H9 (cell line): ENCODE measurements around the gene A1BG. TPM values are rescaled to one million over a fixed set of nuclear protein-coding genes. Genes with fewer than 3 reads are reported as not detected.
A peak's percentile ranks its signal among the peaks of the same experiment; 100 is the strongest.

Experiments used
- DNase-seq: peaks from one replicate; pipeline ENCODE4 v3.0.0-alpha.2; 2017
- H2AFZ ChIP-seq: one replicate; pipeline ENCODE4 v1.6.1; 2013; ENCODE audit warnings: mild to moderate bottlenecking, low read length, control low read depth, moderate library complexity
- H2AK5ac ChIP-seq: 2 replicates; pipeline ENCODE4 v1.6.1; 2013; ENCODE audit warnings: low read length, control low read depth, mixed read lengths; ENCODE audit not compliant: insufficient read length
- H2BK120ac ChIP-seq: one replicate; pipeline ENCODE4 v1.6.1; 2013; ENCODE audit warnings: low read depth, mild to moderate bottlenecking, low read length, control low read depth, inconsistent platforms; ENCODE audit not compliant: poor library complexity, severe bottlenecking
- H2BK12ac ChIP-seq: 2 replicates; pipeline ENCODE4 v1.6.1; 2013; ENCODE audit warnings: low read length, control low read depth, mixed read lengths, low read depth; ENCODE audit not compliant: insufficient read length
- H2BK15ac ChIP-seq: 2 replicates; pipeline ENCODE4 v1.6.1; 2013; ENCODE audit warnings: low read depth, low read length, control low read depth
- H2BK20ac ChIP-seq: one replicate; pipeline ENCODE4 v1.6.1; 2013; ENCODE audit warnings: low read depth, mild to moderate bottlenecking, low read length, control low read depth, inconsistent platforms; ENCODE audit not compliant: poor library complexity, severe bottlenecking
- H2BK5ac ChIP-seq: 2 replicates; pipeline ENCODE4 v1.6.1; 2013; ENCODE audit warnings: low read length, control low read depth, mixed read lengths; ENCODE audit not compliant: insufficient read length
- H3K14ac ChIP-seq: 2 replicates; pipeline ENCODE4 v1.6.1; 2013; ENCODE audit warnings: low read length, control low read depth; ENCODE audit not compliant: insufficient read depth
- H3K18ac ChIP-seq: 2 replicates; pipeline ENCODE4 v1.6.1; 2013; ENCODE audit warnings: low read depth, mild to moderate bottlenecking, mixed read lengths, low read length, control low read depth; ENCODE audit not compliant: insufficient read length
- H3K23ac ChIP-seq: 2 replicates; pipeline ENCODE4 v1.6.1; 2013; ENCODE audit warnings: low read length, control low read depth, mixed read lengths, low read depth; ENCODE audit not compliant: insufficient read length
- H3K23me2 ChIP-seq: 2 replicates; pipeline ENCODE4 v1.6.1; 2013; ENCODE audit warnings: low read depth, mild to moderate bottlenecking, mixed read lengths, low read length, control low read depth; ENCODE audit not compliant: insufficient read length, poor library complexity, severe bottlenecking
- H3K27ac ChIP-seq: 2 replicates; pipeline ENCODE4 v1.5.1; 2013; ENCODE audit warnings: low read length, control low read depth, mixed read lengths, low read depth; ENCODE audit not compliant: insufficient read length
- H3K27me3 ChIP-seq: 2 replicates; pipeline ENCODE4 v1.6.1; 2013; ENCODE audit warnings: low read length, control low read depth, inconsistent platforms; ENCODE audit not compliant: insufficient read depth
- H3K4ac ChIP-seq: 2 replicates; pipeline ENCODE4 v1.6.1; 2013; ENCODE audit warnings: low read depth, mild to moderate bottlenecking, control low read depth, inconsistent platforms, low read length, moderate library complexity
- H3K4me1 ChIP-seq: 2 replicates; pipeline ENCODE4 v1.6.1; 2013; ENCODE audit warnings: low read length, control low read depth, inconsistent platforms; ENCODE audit not compliant: insufficient read depth
- H3K4me2 ChIP-seq: 2 replicates; pipeline ENCODE4 v1.6.1; 2013; ENCODE audit warnings: low read length, control low read depth, mixed read lengths; ENCODE audit not compliant: insufficient read length, insufficient read depth
- H3K56ac ChIP-seq: 2 replicates; pipeline ENCODE4 v1.6.1; 2013; ENCODE audit warnings: low read depth, mild to moderate bottlenecking, mixed read lengths, low read length, control low read depth; ENCODE audit not compliant: insufficient read length
- H3K79me1 ChIP-seq: 2 replicates; pipeline ENCODE4 v1.6.1; 2013; ENCODE audit warnings: low read depth, mild to moderate bottlenecking, moderate library complexity, low read length, control low read depth, inconsistent platforms; ENCODE audit not compliant: insufficient read depth, poor library complexity, severe bottlenecking
- H3K79me2 ChIP-seq: 2 replicates; pipeline ENCODE4 v1.6.1; 2013; ENCODE audit warnings: low read length, control low read depth, inconsistent platforms; ENCODE audit not compliant: insufficient read depth
- H3K9ac ChIP-seq: 2 replicates; pipeline ENCODE4 v1.6.1; 2013; ENCODE audit warnings: low read length, control low read depth, mixed read lengths; ENCODE audit not compliant: insufficient read length; ENCODE audit errors: extremely low read depth
- H3K9me3 ChIP-seq: one replicate; pipeline ENCODE4 v1.6.1; 2013; ENCODE audit warnings: low read depth, low read length, inconsistent platforms; ENCODE audit not compliant: control insufficient read depth
- H3T11ph ChIP-seq: one replicate; pipeline ENCODE4 v1.6.1; 2013; ENCODE audit warnings: mild to moderate bottlenecking, low read length, control low read depth, inconsistent platforms
- H4K20me1 ChIP-seq: one replicate; pipeline ENCODE4 v1.6.1; 2013; ENCODE audit not compliant: control insufficient read depth, insufficient read length, insufficient read depth
- H4K5ac ChIP-seq: 2 replicates; pipeline ENCODE4 v1.6.1; 2013; ENCODE audit warnings: low read depth, mild to moderate bottlenecking, mixed read lengths, low read length, control low read depth; ENCODE audit not compliant: insufficient read length
- H4K8ac ChIP-seq: replicated peaks from 2 replicates; pipeline ENCODE4 v1.6.1; 2013; ENCODE audit warnings: low read length, control low read depth, mixed read lengths, low read depth; ENCODE audit not compliant: insufficient read length
- H4K91ac ChIP-seq: 2 replicates; pipeline ENCODE4 v1.6.1; 2013; ENCODE audit warnings: low read depth, mild to moderate bottlenecking, moderate library complexity, mixed read lengths, low read length, control low read depth; ENCODE audit not compliant: insufficient read length
- H3K27ac Mint-ChIP-seq, 3 experiments: 2 replicates in 2 of 3; 3 replicates in 1 of 3; pipeline ENCODE4 v1.8.0; 2020 to 2021; ENCODE audit warnings: mixed read lengths in 3 of 3, mild to moderate bottlenecking in 1 of 3, moderate library complexity in 1 of 3
- H3K27me3 Mint-ChIP-seq: 2 replicates; pipeline ENCODE4 v1.8.0; 2021; ENCODE audit warnings: low read depth, mild to moderate bottlenecking, moderate library complexity, mixed read lengths
- H3K36me3 Mint-ChIP-seq, 3 experiments: 2 replicates in 2 of 3; 3 replicates in 1 of 3; pipeline ENCODE4 v1.8.0; 2020 to 2021; ENCODE audit warnings: low read depth in 3 of 3, mixed read lengths in 3 of 3; ENCODE audit not compliant: insufficient read depth in 1 of 3
- H3K4me1 Mint-ChIP-seq, 2 experiments: 2 replicates each; pipeline ENCODE4 v1.8.0; 2020; ENCODE audit warnings: mixed read lengths in 2 of 2
- H3K4me3 Mint-ChIP-seq, 2 experiments: 2 replicates in 1 of 2; 3 replicates in 1 of 2; pipeline ENCODE4 v1.8.0; 2020 to 2021; ENCODE audit warnings: mild to moderate bottlenecking in 2 of 2, mixed read lengths in 2 of 2, moderate library complexity in 1 of 2
- H3K9me3 Mint-ChIP-seq, 2 experiments: 2 replicates in 1 of 2; 3 replicates in 1 of 2; pipeline ENCODE4 v1.8.0; 2020; ENCODE audit warnings: mild to moderate bottlenecking in 2 of 2, mixed read lengths in 2 of 2, moderate library complexity in 1 of 2
- CTCF ChIP-seq: fragments of 200-600 bp; sonication (generic); conservative IDR thresholded peaks from 3 replicates; pipeline ENCODE4 v1.8.0; 2021; ENCODE audit warnings: antibody characterized with exemption, mild to moderate bottlenecking
- WGBS: extraction: QIAGEN DNeasy Blood & Tissue Kit; methylation state at CpG from one replicate; pipeline ENCODE4 v1.1.7; 2013; ENCODE audit warnings: missing lambda C conversion rate, low lambda C conversion rate, mixed read lengths; ENCODE audit not compliant: insufficient read length; ENCODE audit errors: extremely low coverage; 5-methylcytosine and 5-hydroxymethylcytosine counted together
- total RNA-seq: library from RNA; stranded (reverse); gene quantifications from 2 replicates; pipeline ENCODE4 v1.2.1, GENCODE V29; 2021

Gene A1BG
- total RNA-seq, 1 experiment from 2014 or later, result 17.4 TPM

GRCh38 chr19:58401840-58402421, 48.6 kb upstream of the A1BG start:
- Histone ChIP-seq H3K4ac (no peak overlapping the region), H2AFZ (no peak overlapping the region)
- H3K27me3 Mint-ChIP-seq, result peaks cover 10% of the 10 kb centered on the region

More at GRCh38 chr19:58401840-58402421, 48.6 kb upstream of the A1BG start:
- no peak overlapping the region for H2BK120ac ChIP-seq
- no peak overlapping the region for H3T11ph ChIP-seq
- H3K23ac ChIP-seq, result no peak overlapping the region
- H2BK5ac ChIP-seq, result no peak overlapping the region
- no peak overlapping the region for H3K27ac ChIP-seq
- peaks cover 7 to 11% (median 7%) of the 10 kb centered on the region in 3 experiments; a peak in 6 of 7 replicates for H3K36me3 Mint-ChIP-seq
- no peaks in the 10 kb centered on the region; the same call in 1 of the 2 replicates for H3K4me1 ChIP-seq
- peaks cover 8 to 13% of the 10 kb centered on the region in 2 experiments; a peak in 4 of 5 replicates for H3K9me3 Mint-ChIP-seq
- no peaks in the 10 kb centered on the region; the same call in 1 of the 2 replicates for H3K27me3 ChIP-seq
- H2BK20ac ChIP-seq, result no peak overlapping the region
- peak overlapping the region; percentile 25 for H3K4me2 ChIP-seq
- no peak overlapping the region for H2AK5ac ChIP-seq
- peak overlapping the region; percentile 82 to 94 for H3K4me3 Mint-ChIP-seq
- H4K8ac ChIP-seq, result no peak overlapping the region
- no peak overlapping the region for H3K9ac ChIP-seq
- WGBS, result no CpG with 5 or more reads among the region's 23 CpGs
- H4K5ac ChIP-seq, result no peak overlapping the region
- no peak overlapping the region for H4K91ac ChIP-seq
- TF ChIP-seq CTCF, result no peak
- H3K79me2 ChIP-seq, result no peaks in the 10 kb centered on the region
- no peaks in the 10 kb centered on the region for H3K9me3 ChIP-seq
- H3K56ac ChIP-seq, result no peak overlapping the region
- no peaks in the 10 kb centered on the region for H4K20me1 ChIP-seq
- H3K18ac ChIP-seq, result peak overlapping the region; percentile 68
- peaks cover 13% of the 10 kb centered on the region in 2 experiments for H3K4me1 Mint-ChIP-seq
- peaks cover 7% of the 10 kb centered on the region for H3K23me2 ChIP-seq
- no peak for DNase-seq
- H3K14ac ChIP-seq, result no peak overlapping the region
- no peak overlapping the region for H2BK12ac ChIP-seq
- no peaks in the 10 kb centered on the region for H3K79me1 ChIP-seq
- no peak overlapping the region; the same call in 1 of the 2 replicates for H2BK15ac ChIP-seq
- no peak overlapping the region for H3K27ac Mint-ChIP-seq
